ENCODE results near the gene MLXIP. TPM values are rescaled to one million over a fixed set of nuclear protein-coding genes. Genes with fewer than 3 reads are reported as not detected.
"Not testable (repeated sequence)": the region's sequence is repeated elsewhere in the genome, so short reads cannot be mapped to it uniquely, and the experiment has no call there.

Gene MLXIP
- total and polyA plus RNA-seq, 8 donors: 48.1 to 98.7 (median 77.9) TPM

DNA sequence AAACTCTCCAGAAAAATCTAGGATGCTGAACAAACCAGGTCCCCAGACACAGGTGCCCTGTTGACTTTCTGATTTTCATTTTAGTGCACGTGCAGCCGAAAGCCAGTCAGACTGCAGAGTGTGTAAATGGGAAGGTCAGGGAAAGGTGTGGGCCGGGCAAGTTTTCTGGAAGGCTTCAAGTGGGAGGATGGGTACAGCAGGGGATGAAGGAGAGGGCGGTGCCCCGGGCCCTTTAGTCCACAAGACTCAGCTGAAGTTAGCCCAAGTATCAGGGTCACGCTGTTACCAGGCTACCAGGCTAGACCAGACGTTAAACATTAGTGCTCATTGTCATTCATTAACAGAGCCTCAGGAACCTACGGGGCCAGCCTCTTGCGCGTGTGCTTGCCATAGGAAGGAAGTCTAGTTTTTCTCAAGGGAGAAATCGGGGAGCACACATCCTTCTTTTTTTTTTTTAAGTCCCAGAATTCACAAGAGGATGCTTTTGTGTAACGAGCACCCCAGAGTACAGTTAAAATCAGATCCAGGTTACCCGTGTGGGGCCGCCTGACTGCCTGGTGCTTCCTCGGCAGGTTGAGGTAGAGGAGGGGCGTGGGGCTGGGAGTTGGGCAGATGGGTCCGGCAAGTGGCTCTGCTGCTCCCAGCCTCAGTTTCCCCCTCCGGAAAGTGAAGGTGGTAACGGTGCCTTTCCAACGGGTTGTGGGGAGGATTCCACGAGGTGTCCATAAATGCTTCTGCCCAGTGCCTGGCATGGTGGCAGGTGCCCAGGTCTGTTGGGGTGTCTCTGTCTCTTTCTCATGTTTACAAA lies 37.8 kb upstream of the MLXIP start:
- Histone ChIP-seq H3K4me3 (no peak overlapping the region), H3K27ac (no peak overlapping the region), H3K4me1 (no peaks in the 10 kb centered on the region), H3K36me3 (peaks cover 0 to 20% of the 10 kb centered on the region in 2 donors), H3K9me3 (no peaks in the 10 kb centered on the region), H3K27me3 (no peaks in the 10 kb centered on the region)
- TF ChIP-seq, protein P1, sequence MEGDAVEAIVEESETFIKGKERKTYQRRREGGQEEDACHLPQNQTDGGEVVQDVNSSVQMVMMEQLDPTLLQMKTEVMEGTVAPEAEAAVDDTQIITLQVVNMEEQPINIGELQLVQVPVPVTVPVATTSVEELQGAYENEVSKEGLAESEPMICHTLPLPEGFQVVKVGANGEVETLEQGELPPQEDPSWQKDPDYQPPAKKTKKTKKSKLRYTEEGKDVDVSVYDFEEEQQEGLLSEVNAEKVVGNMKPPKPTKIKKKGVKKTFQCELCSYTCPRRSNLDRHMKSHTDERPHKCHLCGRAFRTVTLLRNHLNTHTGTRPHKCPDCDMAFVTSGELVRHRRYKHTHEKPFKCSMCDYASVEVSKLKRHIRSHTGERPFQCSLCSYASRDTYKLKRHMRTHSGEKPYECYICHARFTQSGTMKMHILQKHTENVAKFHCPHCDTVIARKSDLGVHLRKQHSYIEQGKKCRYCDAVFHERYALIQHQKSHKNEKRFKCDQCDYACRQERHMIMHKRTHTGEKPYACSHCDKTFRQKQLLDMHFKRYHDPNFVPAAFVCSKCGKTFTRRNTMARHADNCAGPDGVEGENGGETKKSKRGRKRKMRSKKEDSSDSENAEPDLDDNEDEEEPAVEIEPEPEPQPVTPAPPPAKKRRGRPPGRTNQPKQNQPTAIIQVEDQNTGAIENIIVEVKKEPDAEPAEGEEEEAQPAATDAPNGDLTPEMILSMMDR (IDR thresholded peaks at IDR 0.05): no peak
- DNase-seq: peak in 2 of 4 donors; percentile 47 to 74
- peak; percentile 95 for ATAC-seq
- intact Hi-C loops (cut with DNase I): no loop called here

DNA sequence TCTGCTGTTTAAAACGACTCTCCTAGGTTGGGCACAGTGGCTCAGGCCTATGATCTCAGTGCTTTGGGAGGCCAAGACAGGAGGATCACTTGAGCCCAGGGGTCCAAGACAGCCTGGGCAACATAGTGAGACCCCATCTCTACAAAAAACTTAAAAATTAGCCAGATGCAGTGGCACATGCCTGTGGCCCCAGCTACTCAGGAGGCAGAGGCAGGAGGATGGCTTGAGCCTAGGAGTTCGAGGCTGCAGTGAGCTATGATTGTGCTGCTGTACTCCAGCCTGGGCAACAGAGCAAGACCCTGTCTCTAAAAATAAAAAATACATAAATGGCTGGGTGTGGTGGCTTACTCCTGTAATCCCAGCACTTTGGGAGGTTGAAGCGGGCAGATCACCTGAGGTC lies 37.1 kb upstream of the MLXIP start:
- peaks cover 0 to 14% of the 10 kb centered on the region in 2 donors for H3K36me3 ChIP-seq
- intact Hi-C loops (cut with DNase I); H3K27me3 ChIP-seq; H3K9me3 ChIP-seq; ATAC-seq; H3K4me1 ChIP-seq; H3K27ac ChIP-seq; DNase-seq; H3K4me3 ChIP-seq: not testable (repeated sequence)

DNA sequence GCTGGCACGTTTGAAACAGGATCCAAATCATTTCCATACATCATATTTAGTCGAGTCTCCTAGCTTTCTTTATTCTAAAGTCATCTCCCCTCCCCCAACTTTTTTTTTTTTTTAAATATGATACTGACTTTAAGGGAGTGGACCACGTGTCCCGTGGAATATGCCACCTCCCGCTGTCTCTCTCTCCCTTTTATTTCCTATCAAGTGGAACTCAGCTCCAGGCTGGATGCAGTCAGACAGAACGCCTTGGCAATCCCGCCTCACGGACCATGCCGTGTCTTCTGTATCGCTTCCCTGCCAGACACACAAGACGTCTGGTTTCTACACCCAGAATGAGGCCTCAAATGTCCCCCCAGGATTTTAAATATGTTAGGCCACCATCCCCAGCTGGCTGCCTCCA lies 35.6 kb upstream of the MLXIP start:
- Histone ChIP-seq H3K36me3 (peaks cover 0 to 21% of the 10 kb centered on the region in 2 donors), H3K4me1 (no peaks in the 10 kb centered on the region), H3K4me3 (no peak overlapping the region), H3K27ac (no peak overlapping the region), H3K9me3 (no peaks in the 10 kb centered on the region), H3K27me3 (no peaks in the 10 kb centered on the region)
- intact Hi-C loops (cut with DNase I): no loop called here
- DNase-seq (no peak), ATAC-seq (no peak)
- TF ChIP-seq, protein P1 (IDR thresholded peaks at IDR 0.05): no peak

DNA sequence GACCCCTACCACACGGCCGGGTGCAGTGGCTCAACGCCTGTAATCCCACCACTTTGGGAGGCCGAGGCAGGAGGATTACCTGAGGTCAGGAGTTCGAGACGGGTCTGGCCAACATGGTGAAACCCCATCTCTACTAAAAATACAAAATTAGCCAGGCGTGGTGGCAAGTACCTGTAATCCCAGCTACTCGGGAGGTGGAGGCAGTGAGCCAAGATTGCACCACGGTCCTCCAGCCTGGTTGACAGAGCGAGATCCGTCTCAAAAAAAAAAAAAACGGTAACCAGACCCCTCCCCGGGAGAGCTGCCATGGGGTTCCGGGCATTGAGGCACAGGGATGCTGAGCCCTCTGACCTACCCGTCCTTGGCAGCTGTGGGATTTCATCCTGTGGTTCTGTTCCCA lies 35.1 kb upstream of the MLXIP start:
- Histone ChIP-seq H3K27ac (no peak overlapping the region), H3K36me3 (peaks cover 0 to 21% of the 10 kb centered on the region in 2 donors), H3K4me3 (no peak overlapping the region), H3K9me3 (no peaks in the 10 kb centered on the region), H3K27me3 (no peaks in the 10 kb centered on the region), H3K4me1 (no peaks in the 10 kb centered on the region)
- DNase-seq (no peak), ATAC-seq (no peak)
- TF ChIP-seq, protein P1 (IDR thresholded peaks at IDR 0.05): no peak
- intact Hi-C loops (cut with DNase I): no loop called here

DNA sequence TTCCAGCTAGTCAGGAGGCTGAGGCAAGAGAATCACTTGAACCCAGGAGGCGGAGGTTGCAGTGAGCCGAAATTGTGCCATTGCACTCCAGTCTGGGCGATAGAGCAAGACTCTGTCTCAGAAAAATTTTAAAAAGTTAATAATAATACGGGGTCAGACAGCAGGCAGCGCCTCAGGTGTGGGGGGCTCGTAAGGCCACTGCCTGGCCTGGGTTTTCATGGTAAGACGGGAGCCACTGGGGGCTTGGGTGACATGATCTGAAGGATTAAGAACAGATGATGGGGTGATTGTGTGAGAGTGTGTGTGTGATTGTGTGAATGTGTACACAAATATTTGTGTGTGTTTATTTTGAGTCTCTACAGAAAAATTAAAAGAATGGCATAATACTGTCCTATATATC lies 33.3 kb upstream of the MLXIP start:
- TF ChIP-seq, protein P1 (IDR thresholded peaks at IDR 0.05): no peak
- H3K36me3 ChIP-seq: peaks cover 0 to 21% of the 10 kb centered on the region in 2 donors
- H3K27ac ChIP-seq: no peak overlapping the region
- no peak for DNase-seq
- no peaks in the 10 kb centered on the region for H3K9me3 ChIP-seq
- no peak for ATAC-seq
- intact Hi-C loops (cut with DNase I): no loop called here
- H3K4me1 ChIP-seq: no peaks in the 10 kb centered on the region
- H3K27me3 ChIP-seq: no peaks in the 10 kb centered on the region
- H3K4me3 ChIP-seq: no peak overlapping the region

Measured in left lung (tissue), 10 donors.